RWPE2 (cell line): ENCODE data around the gene THRA.

Experiments
- ATAC-seq: fragments of 200-7000 bp; cut with Tn5 transposase; 3 replicates; pipeline ENCODE4 v1.9.1; 2021; ENCODE audit warnings: low read depth
- DNase-seq: peaks from one replicate; pipeline ENCODE4 v3.0.0-alpha.2; 2020; ENCODE audit warnings: low spot score
- H3K27ac ChIP-seq: fragments of 450-650 bp; 2 replicates; pipeline ENCODE4 v1.5.1; 2017; ENCODE audit warnings: mild to moderate bottlenecking; ENCODE audit not compliant: poor library complexity, severe bottlenecking
- H3K27me3 ChIP-seq: fragments of 250-450 bp; sonication (Bioruptor Pico); 2 replicates; pipeline ENCODE4 v1.5.1; 2021; ENCODE audit warnings: mild to moderate bottlenecking, moderate library complexity; ENCODE audit not compliant: insufficient read depth, poor library complexity, severe bottlenecking
- H3K36me3 ChIP-seq: fragments of 250-450 bp; sonication (Bioruptor Pico); 2 replicates; pipeline ENCODE4 v1.5.1; 2020; ENCODE audit warnings: low read depth, mild to moderate bottlenecking, moderate library complexity
- H3K4me1 ChIP-seq: fragments of 250-450 bp; sonication (Bioruptor Pico); 2 replicates; pipeline ENCODE4 v1.5.1; 2021; ENCODE audit warnings: mild to moderate bottlenecking, moderate library complexity; ENCODE audit not compliant: insufficient read depth, poor library complexity, severe bottlenecking
- H3K4me3 ChIP-seq: fragments of 250-450 bp; sonication (Bioruptor Pico); 2 replicates; pipeline ENCODE4 v1.5.1; 2021; ENCODE audit warnings: mild to moderate bottlenecking, moderate library complexity; ENCODE audit not compliant: severe bottlenecking
- H3K9me3 ChIP-seq: fragments of 250-450 bp; sonication (Bioruptor Pico); 2 replicates; pipeline ENCODE4 v1.5.1; 2021; ENCODE audit warnings: mild to moderate bottlenecking, moderate library complexity; ENCODE audit not compliant: severe bottlenecking
- TF ChIP-seq, protein P1 (sequence below): fragments of 450-650 bp; IDR thresholded peaks from one replicate; pipeline ENCODE4 v1.5.1; 2017; ENCODE audit warnings: mild to moderate bottlenecking, moderate library complexity; ENCODE audit not compliant: poor library complexity, severe bottlenecking

Gene THRA

DNA sequence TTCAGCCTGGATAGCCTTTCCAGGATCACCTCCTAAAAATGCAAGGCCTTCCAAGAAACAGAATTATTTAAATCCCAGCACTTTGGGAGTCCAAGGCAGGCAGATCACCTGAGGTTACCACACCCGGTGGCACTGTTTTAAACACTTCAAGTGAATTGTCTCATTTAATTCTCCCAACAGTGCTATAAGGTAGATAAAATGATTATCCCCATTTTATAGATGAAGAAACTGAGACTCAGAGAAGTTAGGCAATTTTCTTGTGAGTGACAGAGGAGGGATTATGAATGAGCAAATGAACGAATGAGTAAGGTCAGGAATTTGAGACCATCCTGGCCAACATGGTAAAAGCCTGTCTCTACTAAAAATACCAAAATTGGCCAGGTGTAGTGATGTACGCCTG, 16.8 kb downstream of the THRA start:
- Histone ChIP-seq H3K9me3 (no peaks in the 10 kb centered on the region), H3K4me1 (peaks cover 14% of the 10 kb centered on the region), H3K27ac (no peak overlapping the region), H3K27me3 (no peaks in the 10 kb centered on the region), H3K4me3 (no peak overlapping the region), H3K36me3 (peaks cover 8% of the 10 kb centered on the region; the same call in 1 of the 2 replicates)
- DNase-seq (no peak), ATAC-seq (no peak)
- TF ChIP-seq, protein P1, sequence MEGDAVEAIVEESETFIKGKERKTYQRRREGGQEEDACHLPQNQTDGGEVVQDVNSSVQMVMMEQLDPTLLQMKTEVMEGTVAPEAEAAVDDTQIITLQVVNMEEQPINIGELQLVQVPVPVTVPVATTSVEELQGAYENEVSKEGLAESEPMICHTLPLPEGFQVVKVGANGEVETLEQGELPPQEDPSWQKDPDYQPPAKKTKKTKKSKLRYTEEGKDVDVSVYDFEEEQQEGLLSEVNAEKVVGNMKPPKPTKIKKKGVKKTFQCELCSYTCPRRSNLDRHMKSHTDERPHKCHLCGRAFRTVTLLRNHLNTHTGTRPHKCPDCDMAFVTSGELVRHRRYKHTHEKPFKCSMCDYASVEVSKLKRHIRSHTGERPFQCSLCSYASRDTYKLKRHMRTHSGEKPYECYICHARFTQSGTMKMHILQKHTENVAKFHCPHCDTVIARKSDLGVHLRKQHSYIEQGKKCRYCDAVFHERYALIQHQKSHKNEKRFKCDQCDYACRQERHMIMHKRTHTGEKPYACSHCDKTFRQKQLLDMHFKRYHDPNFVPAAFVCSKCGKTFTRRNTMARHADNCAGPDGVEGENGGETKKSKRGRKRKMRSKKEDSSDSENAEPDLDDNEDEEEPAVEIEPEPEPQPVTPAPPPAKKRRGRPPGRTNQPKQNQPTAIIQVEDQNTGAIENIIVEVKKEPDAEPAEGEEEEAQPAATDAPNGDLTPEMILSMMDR = no peak

DNA sequence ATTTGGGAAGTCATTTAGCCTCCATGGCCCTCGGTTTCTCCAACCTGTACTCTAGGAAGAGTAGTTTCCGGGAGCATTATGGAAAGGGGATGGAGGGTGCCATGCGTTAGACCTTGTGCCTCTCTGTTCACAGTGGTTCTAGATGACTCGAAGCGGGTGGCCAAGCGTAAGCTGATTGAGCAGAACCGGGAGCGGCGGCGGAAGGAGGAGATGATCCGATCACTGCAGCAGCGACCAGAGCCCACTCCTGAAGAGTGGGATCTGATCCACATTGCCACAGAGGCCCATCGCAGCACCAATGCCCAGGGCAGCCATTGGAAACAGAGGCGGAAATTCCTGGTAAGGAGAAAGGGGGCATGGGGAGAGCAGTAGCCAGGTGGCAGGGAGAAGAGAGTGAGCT, 21.7 kb downstream of the THRA start:
- no peaks in the 10 kb centered on the region for H3K4me1 ChIP-seq
- H3K4me3 ChIP-seq = no peak overlapping the region
- H3K27ac ChIP-seq = no peak overlapping the region
- TF ChIP-seq, protein P1 = no peak
- H3K36me3 ChIP-seq = peaks cover 16% of the 10 kb centered on the region
- DNase-seq = no peak
- no peak for ATAC-seq
- H3K9me3 ChIP-seq = no peaks in the 10 kb centered on the region
- H3K27me3 ChIP-seq = no peaks in the 10 kb centered on the region

DNA sequence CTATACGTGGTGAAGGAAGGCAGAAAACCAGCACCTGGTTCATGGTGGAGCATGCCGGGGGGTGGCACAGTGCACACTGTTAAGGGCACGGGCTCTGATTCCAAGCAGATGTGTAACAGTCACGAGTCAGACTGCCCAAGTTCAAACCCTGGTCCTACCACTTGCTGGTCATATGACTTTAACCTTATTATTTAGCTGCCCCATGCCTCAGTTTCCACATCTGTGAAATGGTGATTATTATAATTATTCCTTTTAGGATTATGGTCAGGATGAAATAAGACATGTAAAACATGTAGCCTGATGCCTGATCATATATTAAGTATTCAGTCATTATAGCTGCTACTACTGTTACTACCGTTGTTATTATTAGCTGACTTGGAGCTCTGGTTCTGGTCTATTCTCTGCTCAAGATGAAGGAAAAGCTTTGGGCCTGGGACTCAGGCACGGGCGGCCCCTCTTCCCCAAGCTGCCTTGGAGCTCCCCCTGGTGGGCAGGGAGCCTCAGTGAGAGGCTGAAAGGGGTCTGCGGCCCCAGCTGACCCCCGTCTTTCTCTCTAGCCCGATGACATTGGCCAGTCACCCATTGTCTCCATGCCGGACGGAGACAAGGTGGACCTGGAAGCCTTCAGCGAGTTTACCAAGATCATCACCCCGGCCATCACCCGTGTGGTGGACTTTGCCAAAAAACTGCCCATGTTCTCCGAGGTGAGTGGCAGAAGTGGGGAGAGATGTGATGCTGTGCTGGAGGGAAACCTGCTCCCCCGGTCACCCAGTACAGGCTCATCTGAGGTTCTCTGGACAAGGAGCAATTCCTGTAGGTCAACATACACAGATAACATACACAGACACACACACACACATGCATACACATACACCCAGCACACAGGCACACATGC, 23.6 kb downstream of the THRA start:
- ATAC-seq (peak; percentile 51; the same call in 2 of the 3 replicates), DNase-seq (no peak)
- Histone ChIP-seq H3K27me3 (no peaks in the 10 kb centered on the region), H3K27ac (no peak overlapping the region), H3K36me3 (peaks cover 16% of the 10 kb centered on the region), H3K4me3 (no peak overlapping the region), H3K9me3 (no peaks in the 10 kb centered on the region), H3K4me1 (no peaks in the 10 kb centered on the region)
- TF ChIP-seq, protein P1 = peak; percentile 89

DNA sequence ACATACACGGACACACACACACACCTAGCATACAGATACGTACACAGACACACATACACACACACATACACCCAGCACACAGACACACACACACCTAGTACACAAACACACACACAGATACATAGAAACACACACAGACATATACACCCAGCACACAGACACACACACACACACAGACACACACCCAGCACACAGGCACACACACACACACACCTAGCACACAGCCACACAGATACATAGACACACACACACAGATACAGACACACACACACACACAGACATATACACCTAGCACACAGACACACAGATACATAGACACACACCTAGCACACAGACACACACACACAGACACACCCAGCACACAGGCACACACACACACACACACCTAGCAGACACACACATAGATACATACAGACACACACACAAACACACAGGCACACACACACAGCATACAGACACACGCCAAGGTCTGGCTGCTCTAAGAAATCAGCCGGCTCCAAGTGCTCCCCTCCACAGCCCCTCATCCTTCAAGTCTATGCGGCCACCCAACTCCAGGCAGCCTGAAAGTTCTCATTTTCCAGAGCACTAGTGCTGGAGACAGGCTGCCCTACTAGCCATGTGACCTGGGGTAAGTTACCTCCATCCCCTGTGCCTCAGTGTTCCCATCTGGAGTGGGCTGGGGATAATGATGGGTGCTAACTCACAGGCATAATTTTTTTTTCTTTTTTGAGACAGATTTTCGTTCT, 24.5 kb downstream of the THRA start:
- H3K27ac ChIP-seq = no peak overlapping the region
- TF ChIP-seq, protein P1 = no peak

More for the DNA sequence above, 24.5 kb downstream of the THRA start:
- Histone ChIP-seq H3K36me3 (peaks cover 16% of the 10 kb centered on the region), H3K4me1 (no peaks in the 10 kb centered on the region), H3K9me3 (no peaks in the 10 kb centered on the region), H3K4me3 (no peak overlapping the region), H3K27me3 (no peaks in the 10 kb centered on the region)
- DNase-seq = no peak
- no peak for ATAC-seq
